RWPE1 (cell line): ENCODE measurements around the gene MYOM3.
A peak's percentile ranks its signal among the peaks of the same experiment; 100 is the strongest.

Experiments used
- CTCF ChIA-PET: fragments of 350-600 bp; sonication (Branson Sonifier 250); formaldehyde crosslinking; extraction: SDS; loops from one replicate; lab custom pipeline; 2021; lab: Yijun Ruan, JAX
- POLR2A ChIA-PET: fragments of 400-600 bp; formaldehyde crosslinking; extraction: SDS; loops from one replicate; lab custom pipeline; 2020; ENCODE audit warnings: antibody characterized with exemption; ENCODE audit not compliant: low non-redundant PET; lab: Yijun Ruan, JAX
- DNase-seq: peaks from one replicate; pipeline ENCODE4 v3.0.0; 2012; ENCODE audit warnings: low spot score
- H3K27ac ChIP-seq: fragments of 450-650 bp; 2 replicates; pipeline ENCODE4 v1.5.1; 2017
- TF ChIP-seq, protein P1 (sequence below): fragments of 450-650 bp; conservative IDR thresholded peaks from 2 replicates; pipeline ENCODE4 v1.5.1; 2017; ENCODE audit warnings: low read depth, mild to moderate bottlenecking

Gene MYOM3

DNA sequence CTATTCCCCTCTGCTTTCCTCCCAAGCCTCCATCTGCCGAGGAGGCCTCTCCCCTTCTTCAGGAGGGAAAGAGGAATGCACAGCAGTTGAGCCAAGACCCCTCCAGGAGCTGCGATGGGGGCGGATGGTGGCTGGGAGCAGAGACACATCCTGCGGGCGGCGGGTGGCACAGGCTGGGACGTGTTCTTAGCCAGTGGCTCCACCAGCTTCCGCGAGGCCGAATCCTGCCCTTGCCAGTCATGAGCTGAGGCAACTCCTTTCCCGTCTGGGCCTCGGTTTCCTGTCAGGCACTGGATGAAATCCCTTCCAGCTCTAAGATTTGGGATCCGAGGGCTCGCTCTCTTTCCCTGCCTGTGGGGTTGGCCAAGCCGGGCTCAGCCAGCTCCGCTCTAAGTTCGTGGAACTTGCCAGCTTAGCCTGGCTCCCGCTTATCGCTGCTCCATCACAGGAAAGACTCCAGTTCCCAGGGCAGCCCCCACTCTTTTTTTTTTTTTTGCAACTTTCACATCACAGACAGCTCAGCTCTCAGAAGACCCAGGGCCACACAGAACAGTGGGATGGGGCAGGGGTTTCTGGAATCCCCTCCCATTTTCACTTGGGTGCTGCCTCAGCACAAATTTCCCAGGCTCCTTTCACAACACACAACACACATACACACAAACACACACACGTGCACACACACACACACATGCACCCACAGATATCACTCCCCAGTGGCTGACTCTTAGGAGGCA lies 506 bp downstream of the MYOM3 start:
- no peak for DNase-seq
- ChIA-PET CTCF (interaction anchor here (0.6 to 2.0 kb wide), 7 partner anchors 37 to 281 kb away, joined by 3 to 8 read pairs (median 3); no protein-coding TSS in a partner anchor), POLR2A (interaction anchor here (0.7 kb wide), 1 partner anchor 301 kb away, joined by 3 read pairs; no protein-coding TSS in a partner anchor)
- H3K27ac ChIP-seq, result peak overlapping the region; percentile 92
- TF ChIP-seq, protein P1, sequence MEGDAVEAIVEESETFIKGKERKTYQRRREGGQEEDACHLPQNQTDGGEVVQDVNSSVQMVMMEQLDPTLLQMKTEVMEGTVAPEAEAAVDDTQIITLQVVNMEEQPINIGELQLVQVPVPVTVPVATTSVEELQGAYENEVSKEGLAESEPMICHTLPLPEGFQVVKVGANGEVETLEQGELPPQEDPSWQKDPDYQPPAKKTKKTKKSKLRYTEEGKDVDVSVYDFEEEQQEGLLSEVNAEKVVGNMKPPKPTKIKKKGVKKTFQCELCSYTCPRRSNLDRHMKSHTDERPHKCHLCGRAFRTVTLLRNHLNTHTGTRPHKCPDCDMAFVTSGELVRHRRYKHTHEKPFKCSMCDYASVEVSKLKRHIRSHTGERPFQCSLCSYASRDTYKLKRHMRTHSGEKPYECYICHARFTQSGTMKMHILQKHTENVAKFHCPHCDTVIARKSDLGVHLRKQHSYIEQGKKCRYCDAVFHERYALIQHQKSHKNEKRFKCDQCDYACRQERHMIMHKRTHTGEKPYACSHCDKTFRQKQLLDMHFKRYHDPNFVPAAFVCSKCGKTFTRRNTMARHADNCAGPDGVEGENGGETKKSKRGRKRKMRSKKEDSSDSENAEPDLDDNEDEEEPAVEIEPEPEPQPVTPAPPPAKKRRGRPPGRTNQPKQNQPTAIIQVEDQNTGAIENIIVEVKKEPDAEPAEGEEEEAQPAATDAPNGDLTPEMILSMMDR, result no peak

DNA sequence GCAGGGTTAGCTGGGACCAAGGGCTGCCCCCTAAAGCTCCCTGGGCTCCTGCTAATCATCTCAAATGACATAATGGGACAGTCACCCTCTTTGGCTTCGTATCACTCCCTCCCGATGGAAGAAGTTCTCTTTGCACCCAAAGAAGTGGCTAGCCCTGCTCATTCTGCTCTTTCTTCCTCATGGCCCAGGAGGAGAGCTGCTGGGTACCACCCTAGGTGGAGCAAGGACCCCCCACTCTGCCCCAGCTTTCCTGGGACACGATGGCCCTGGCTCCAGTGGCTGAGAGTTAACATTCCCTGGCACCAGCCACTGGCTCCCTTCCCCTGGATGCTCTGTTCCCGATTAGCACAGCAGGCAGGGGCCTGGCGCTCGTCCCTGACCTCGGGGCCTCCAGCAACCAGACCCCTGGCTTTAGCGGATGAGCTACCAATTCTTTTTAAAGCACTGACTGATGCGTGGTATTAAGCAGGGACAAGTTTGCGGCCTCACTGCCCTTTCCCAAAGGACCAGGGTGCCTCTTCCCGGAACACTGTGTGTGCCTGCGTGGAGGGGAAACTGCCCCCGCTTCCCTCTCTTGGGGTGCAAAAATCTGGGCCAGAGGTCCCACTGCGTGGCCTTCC lies 1.2 kb downstream of the MYOM3 start:
- DNase-seq, result no peak
- ChIA-PET CTCF (interaction anchor here (0.6 to 2.0 kb wide), 5 partner anchors 39 to 280 kb away, joined by 3 to 8 read pairs (median 3); no protein-coding TSS in a partner anchor), POLR2A (interaction anchor here (0.7 kb wide), 1 partner anchor 300 kb away, joined by 3 read pairs; no protein-coding TSS in a partner anchor)
- peak overlapping the region; percentile 92 for H3K27ac ChIP-seq
- TF ChIP-seq, protein P1, result no peak

- TF ChIP-seq, protein P1, result no peak
- ChIA-PET CTCF (interaction anchor here (2.0 kb wide), 1 partner anchor 38 kb away, joined by 8 read pairs; no protein-coding TSS in a partner anchor), POLR2A (no interaction called here)
- no peak for DNase-seq
- peak overlapping the region; percentile 92 for H3K27ac ChIP-seq
Measured at GRCh38 chr1:24109686-24110475, 2.1 kb downstream of the MYOM3 start.

DNA sequence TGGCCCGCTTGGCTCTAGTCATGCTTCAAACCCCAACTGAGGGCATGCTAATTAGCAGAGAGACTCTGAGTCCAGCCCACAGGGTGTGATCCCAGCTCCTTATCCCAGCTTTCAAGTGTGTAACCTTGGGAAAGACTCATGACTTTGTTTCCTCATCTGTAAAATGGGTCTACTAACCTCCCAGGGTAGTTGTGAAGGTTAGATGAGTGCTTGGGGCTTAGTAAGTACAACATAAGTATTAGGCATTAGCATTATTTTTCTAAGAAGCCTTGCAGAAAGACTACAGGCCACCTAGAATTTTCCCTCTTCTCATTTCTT lies 2.8 kb downstream of the MYOM3 start:
- ChIA-PET CTCF (no interaction called here), POLR2A (no interaction called here)
- peak overlapping the region; percentile 92 for H3K27ac ChIP-seq
- DNase-seq, result no peak
- TF ChIP-seq, protein P1, result no peak

DNA sequence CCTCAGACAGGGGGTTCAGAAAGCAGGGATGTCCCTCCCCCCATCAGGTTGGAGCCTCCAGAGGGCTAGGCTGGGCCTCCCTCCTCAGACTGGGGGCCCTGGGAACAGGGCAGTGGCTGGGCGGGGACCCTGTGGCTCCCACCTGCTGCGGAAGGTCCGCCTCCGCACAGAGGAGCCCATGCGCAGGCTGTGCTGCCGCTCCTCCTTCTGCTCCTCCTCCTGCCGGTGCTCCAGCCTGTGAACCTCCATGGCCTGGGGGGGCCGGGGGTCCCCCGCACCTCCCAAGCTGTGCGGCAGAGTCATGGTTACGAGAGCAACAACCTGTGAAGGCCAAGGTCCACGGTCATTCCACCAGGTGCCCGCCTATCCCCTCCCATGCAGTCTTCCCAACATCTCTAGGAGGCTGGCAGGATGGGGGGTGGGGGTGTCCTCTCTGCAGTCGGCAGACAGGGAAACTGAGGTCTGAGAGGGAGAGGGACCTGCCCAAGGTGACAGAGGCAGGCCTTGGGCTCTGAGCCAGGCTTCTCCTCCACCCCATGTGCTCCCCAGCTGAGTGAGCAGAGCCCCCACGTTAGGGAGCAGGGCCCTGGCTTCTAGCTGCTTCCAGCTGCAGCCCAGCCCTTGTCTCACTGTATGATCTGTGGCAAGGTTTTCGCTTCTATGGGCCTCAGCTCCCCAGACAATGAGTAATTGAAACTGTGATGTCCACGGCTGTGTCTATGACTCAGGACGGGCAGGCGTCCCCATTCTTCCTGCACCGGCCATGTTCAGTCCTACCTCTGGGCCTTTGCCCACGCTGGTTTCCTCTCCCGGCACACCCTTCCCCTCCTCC lies 3.4 kb downstream of the MYOM3 start:
- CTCF ChIA-PET, result no interaction called here
- TF ChIP-seq, protein P1, result no peak
- DNase-seq, result peak; percentile 79
- H3K27ac ChIP-seq, result peak overlapping the region; percentile 92
- POLR2A ChIA-PET, result no interaction called here
